ENCODE measurements around the gene DNAJA4. TPM values are rescaled to one million over a fixed set of nuclear protein-coding genes. Genes with fewer than 3 reads are reported as not detected.

DNAJA4 gene
- total RNA-seq, 3 donors from 2014 or later: 16.0 to 28.1 (median 22.6) TPM

GRCh38 chr15:78322243-78322642 is 57.9 kb downstream of the DNAJA4 start:
- intact Hi-C loops (cut with DNase I; ENCODE audit: low total_unique reads): no loop called here
- DNase-seq (ENCODE audit: low spot score in 2 of 2): no peak

DNA sequence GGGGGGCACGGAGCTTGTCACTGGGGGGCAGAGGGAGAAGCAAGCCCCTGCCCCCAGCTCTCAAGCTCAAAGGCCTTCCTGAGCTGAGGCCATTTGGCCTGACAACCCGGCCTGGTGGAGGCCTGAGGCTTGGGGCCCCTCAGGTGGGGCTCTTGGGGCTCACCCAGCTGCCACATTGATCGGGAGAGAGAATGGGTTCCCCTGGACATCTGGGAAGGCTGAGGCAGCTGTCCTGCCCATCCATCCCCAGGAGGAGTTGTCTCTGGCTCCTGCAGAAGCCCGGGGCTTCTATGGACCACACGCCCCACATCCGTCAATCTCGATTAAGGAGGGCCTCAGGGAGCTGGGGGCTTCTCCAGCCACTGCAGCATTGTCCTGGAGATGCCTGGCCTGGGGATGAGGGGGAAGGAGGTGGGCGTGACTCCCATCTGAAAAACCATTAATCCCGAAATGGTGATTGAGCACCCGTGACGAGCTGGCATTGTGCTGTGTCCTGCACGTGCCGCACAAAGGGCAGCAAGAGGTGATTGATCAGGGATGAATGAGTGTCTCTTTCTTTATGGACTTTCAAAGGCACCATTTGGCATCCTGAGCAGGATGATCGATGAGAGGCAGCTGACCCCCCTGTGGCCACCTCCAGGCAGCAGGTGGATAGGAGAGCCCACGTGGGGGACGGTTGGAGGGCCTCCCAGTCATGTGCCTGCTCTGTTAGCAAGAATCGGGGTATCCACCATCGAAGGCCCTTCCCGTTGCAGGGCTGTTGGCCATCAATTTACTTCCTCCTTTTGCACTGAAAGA is 58.6 kb downstream of the DNAJA4 start:
- H3K27ac ChIP-seq: no peak overlapping the region
- intact Hi-C loops (cut with DNase I; ENCODE audit: low total_unique reads): no loop called here

More at GRCh38 chr15:78322243-78322642, 57.9 kb downstream of the DNAJA4 start:
- H3K4me1 ChIP-seq: no peaks in the 10 kb centered on the region
- H3K27me3 ChIP-seq: no peaks in the 10 kb centered on the region
- no peaks in the 10 kb centered on the region for H3K36me3 ChIP-seq
- H3K27ac ChIP-seq: no peak overlapping the region
- no peaks in the 10 kb centered on the region for H3K9me3 ChIP-seq
- H3K4me3 ChIP-seq: no peak overlapping the region
- TF ChIP-seq, protein P1, sequence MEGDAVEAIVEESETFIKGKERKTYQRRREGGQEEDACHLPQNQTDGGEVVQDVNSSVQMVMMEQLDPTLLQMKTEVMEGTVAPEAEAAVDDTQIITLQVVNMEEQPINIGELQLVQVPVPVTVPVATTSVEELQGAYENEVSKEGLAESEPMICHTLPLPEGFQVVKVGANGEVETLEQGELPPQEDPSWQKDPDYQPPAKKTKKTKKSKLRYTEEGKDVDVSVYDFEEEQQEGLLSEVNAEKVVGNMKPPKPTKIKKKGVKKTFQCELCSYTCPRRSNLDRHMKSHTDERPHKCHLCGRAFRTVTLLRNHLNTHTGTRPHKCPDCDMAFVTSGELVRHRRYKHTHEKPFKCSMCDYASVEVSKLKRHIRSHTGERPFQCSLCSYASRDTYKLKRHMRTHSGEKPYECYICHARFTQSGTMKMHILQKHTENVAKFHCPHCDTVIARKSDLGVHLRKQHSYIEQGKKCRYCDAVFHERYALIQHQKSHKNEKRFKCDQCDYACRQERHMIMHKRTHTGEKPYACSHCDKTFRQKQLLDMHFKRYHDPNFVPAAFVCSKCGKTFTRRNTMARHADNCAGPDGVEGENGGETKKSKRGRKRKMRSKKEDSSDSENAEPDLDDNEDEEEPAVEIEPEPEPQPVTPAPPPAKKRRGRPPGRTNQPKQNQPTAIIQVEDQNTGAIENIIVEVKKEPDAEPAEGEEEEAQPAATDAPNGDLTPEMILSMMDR (IDR thresholded peaks at IDR 0.05): no peak
- TF ChIP-seq POLR2A (IDR thresholded peaks at IDR 0.05): no peak
- TF ChIP-seq POLR2AphosphoS5 (IDR thresholded peaks at IDR 0.05): no peak

GRCh38 chr15:78323693-78324092 is 59.3 kb downstream of the DNAJA4 start:
- H3K27me3 ChIP-seq: no peaks in the 10 kb centered on the region
- no peak for DNase-seq (ENCODE audit: low spot score in 2 of 2)
- no peak overlapping the region for H3K27ac ChIP-seq
- no peak overlapping the region for H3K4me3 ChIP-seq
- no peaks in the 10 kb centered on the region for H3K4me1 ChIP-seq
- no peaks in the 10 kb centered on the region for H3K36me3 ChIP-seq
- intact Hi-C loops (cut with DNase I; ENCODE audit: low total_unique reads): no loop called here
- H3K9me3 ChIP-seq: no peaks in the 10 kb centered on the region
- TF ChIP-seq POLR2AphosphoS5 (IDR thresholded peaks at IDR 0.05): no peak
- no peak for TF ChIP-seq POLR2A (IDR thresholded peaks at IDR 0.05)
- TF ChIP-seq, protein P1 (IDR thresholded peaks at IDR 0.05): no peak

More for the DNA sequence above, 58.6 kb downstream of the DNAJA4 start:
- no peak for TF ChIP-seq POLR2A (IDR thresholded peaks at IDR 0.05)
- TF ChIP-seq, protein P1 (IDR thresholded peaks at IDR 0.05): no peak
- TF ChIP-seq POLR2AphosphoS5 (IDR thresholded peaks at IDR 0.05): no peak
- Histone ChIP-seq H3K4me1 (no peaks in the 10 kb centered on the region), H3K9me3 (no peaks in the 10 kb centered on the region), H3K4me3 (no peak overlapping the region), H3K36me3 (no peaks in the 10 kb centered on the region), H3K27me3 (no peaks in the 10 kb centered on the region)
- no peak for DNase-seq (ENCODE audit: low spot score in 2 of 2)

DNA sequence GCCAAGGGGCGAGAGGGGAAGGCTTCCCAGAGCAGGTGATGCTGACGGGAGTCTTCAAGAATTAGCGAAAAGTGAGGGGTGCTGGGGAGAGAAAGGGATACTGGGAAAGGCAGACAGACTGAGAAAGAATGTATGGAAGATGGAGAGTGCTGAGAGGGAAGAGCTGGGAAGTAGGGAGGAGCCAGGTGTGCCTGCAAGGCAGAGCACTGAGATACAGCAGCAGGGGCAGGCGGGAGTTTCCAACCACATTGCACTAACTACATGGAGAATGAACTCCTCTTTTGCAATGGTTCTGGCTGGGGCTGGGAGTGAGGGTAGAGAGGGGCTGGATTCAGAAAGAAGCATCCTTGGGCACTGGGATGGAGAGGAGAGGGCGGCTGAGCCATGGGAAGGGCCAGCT is 59.8 kb downstream of the DNAJA4 start:
- H3K36me3 ChIP-seq: no peaks in the 10 kb centered on the region
- intact Hi-C loops (cut with DNase I; ENCODE audit: low total_unique reads): no loop called here
- H3K27ac ChIP-seq: no peak overlapping the region
- H3K4me1 ChIP-seq: no peaks in the 10 kb centered on the region
- H3K4me3 ChIP-seq: no peak overlapping the region
- DNase-seq (ENCODE audit: low spot score in 2 of 2): no peak
- H3K27me3 ChIP-seq: no peaks in the 10 kb centered on the region
- H3K9me3 ChIP-seq: no peaks in the 10 kb centered on the region
- TF ChIP-seq, protein P1 (IDR thresholded peaks at IDR 0.05): no peak

DNA sequence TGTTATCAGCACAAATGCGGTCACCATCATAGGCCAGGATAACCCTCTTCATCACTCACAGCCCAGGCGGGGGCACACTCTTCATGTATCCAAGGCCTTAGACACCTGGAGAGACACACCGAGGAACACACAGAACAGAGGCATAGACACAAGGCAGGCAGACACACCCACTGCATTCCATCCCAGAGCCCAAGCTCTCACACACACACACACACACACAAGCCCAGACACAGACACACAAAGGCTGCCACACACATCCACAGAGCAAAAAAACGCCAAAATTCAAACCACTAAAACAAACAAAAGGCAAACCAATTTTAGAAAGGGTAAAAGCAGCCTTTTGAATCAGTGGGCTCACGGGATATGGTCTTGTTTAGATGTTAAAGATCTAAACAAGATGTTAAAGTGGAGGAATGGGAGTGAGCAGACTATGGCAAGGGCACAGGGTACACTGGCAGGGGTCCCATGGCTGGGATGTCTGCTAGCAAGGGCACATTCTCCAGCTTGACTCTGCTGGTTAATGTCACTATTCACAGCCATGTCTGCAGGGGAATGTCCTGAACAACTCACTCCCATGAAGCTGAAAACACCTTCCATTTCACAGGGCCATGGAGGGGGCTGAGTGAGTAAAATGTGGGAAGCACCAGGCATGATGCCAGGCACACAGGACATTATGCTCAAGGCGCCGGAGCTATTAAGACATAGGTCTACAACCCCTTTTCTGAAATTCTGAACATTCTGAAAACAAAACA is 60.9 kb downstream of the DNAJA4 start:
- Histone ChIP-seq H3K36me3 (no peaks in the 10 kb centered on the region), H3K4me1 (no peaks in the 10 kb centered on the region), H3K4me3 (no peak overlapping the region), H3K9me3 (no peaks in the 10 kb centered on the region), H3K27ac (no peak overlapping the region), H3K27me3 (no peaks in the 10 kb centered on the region)
- TF ChIP-seq POLR2A (IDR thresholded peaks at IDR 0.05) (no peak), POLR2AphosphoS5 (IDR thresholded peaks at IDR 0.05) (no peak)
- TF ChIP-seq, protein P1 (IDR thresholded peaks at IDR 0.05): no peak
- DNase-seq (ENCODE audit: low spot score in 2 of 2): no peak
- intact Hi-C loops (cut with DNase I; ENCODE audit: low total_unique reads): no loop called here
